ENCODE results near the gene KRT15. TPM values are rescaled to one million over a fixed set of nuclear protein-coding genes. Genes with fewer than 3 reads are reported as not detected.

The KRT15 gene
- total RNA-seq, 1 donor from 2014 or later: not detected

- H3K9me3 Mint-ChIP-seq: no peaks in the 10 kb centered on the region
- H3K27me3 Mint-ChIP-seq (ENCODE audit: insufficient read depth): peaks cover 3% of the 10 kb centered on the region
- intact Hi-C loops (cut with micrococcal nuclease): no loop called here
- no peaks in the 10 kb centered on the region for H3K4me1 Mint-ChIP-seq (ENCODE audit: low read depth)
- DNase-seq (ENCODE audit: low spot score): no peak
- no peak overlapping the region for H3K27ac Mint-ChIP-seq
- no peaks in the 10 kb centered on the region for H3K36me3 Mint-ChIP-seq (ENCODE audit: low read depth)
- no peak overlapping the region for H3K4me3 Mint-ChIP-seq
Observed at GRCh38 chr17:41504246-41504977, 14.3 kb downstream of the KRT15 start.

- Mint-ChIP-seq H3K36me3 (ENCODE audit: low read depth) (no peaks in the 10 kb centered on the region), H3K9me3 (no peaks in the 10 kb centered on the region), H3K4me1 (ENCODE audit: low read depth) (no peaks in the 10 kb centered on the region), H3K27ac (no peak overlapping the region), H3K27me3 (ENCODE audit: insufficient read depth) (peaks cover 3% of the 10 kb centered on the region), H3K4me3 (no peak overlapping the region)
- no peak for DNase-seq (ENCODE audit: low spot score)
- intact Hi-C loops (cut with micrococcal nuclease): no loop called here
Observed at GRCh38 chr17:41503202-41503601, 15.5 kb downstream of the KRT15 start.

GRCh38 chr17:41500131-41500911, 18.4 kb downstream of the KRT15 start:
- Mint-ChIP-seq H3K27ac (no peak overlapping the region), H3K36me3 (ENCODE audit: low read depth) (no peaks in the 10 kb centered on the region), H3K4me1 (ENCODE audit: low read depth) (no peaks in the 10 kb centered on the region), H3K9me3 (no peaks in the 10 kb centered on the region), H3K4me3 (no peak overlapping the region), H3K27me3 (ENCODE audit: insufficient read depth) (peaks cover 3% of the 10 kb centered on the region)
- intact Hi-C loops (cut with micrococcal nuclease): no loop called here
- DNase-seq (ENCODE audit: low spot score): no peak

- Mint-ChIP-seq H3K9me3 (no peaks in the 10 kb centered on the region), H3K4me1 (ENCODE audit: low read depth) (no peaks in the 10 kb centered on the region), H3K4me3 (no peak overlapping the region), H3K27ac (no peak overlapping the region), H3K36me3 (ENCODE audit: low read depth) (no peaks in the 10 kb centered on the region), H3K27me3 (ENCODE audit: insufficient read depth) (peaks cover 3% of the 10 kb centered on the region)
- DNase-seq (ENCODE audit: low spot score): no peak
- intact Hi-C loops (cut with micrococcal nuclease): no loop called here
Observed at GRCh38 chr17:41499714-41500113, 19.0 kb downstream of the KRT15 start.

GRCh38 chr17:41498276-41498675, 20.4 kb downstream of the KRT15 start:
- Mint-ChIP-seq H3K9me3 (no peaks in the 10 kb centered on the region), H3K36me3 (ENCODE audit: low read depth) (no peaks in the 10 kb centered on the region), H3K4me3 (no peak overlapping the region), H3K27ac (no peak overlapping the region), H3K4me1 (ENCODE audit: low read depth) (no peaks in the 10 kb centered on the region), H3K27me3 (ENCODE audit: insufficient read depth) (peaks cover 3% of the 10 kb centered on the region)
- intact Hi-C loops (cut with micrococcal nuclease): no loop called here
- no peak for DNase-seq (ENCODE audit: low spot score)

GRCh38 chr17:41496803-41497484, 21.7 kb downstream of the KRT15 start:
- Mint-ChIP-seq H3K9me3 (no peaks in the 10 kb centered on the region), H3K4me3 (no peak overlapping the region)

GRCh38 chr17:41494524-41494923, 24.2 kb downstream of the KRT15 start:
- H3K9me3 Mint-ChIP-seq: no peaks in the 10 kb centered on the region
- no peak for DNase-seq (ENCODE audit: low spot score)
- no peaks in the 10 kb centered on the region for H3K36me3 Mint-ChIP-seq (ENCODE audit: low read depth)
- peaks cover 3% of the 10 kb centered on the region for H3K27me3 Mint-ChIP-seq (ENCODE audit: insufficient read depth)
- intact Hi-C loops (cut with micrococcal nuclease): no loop called here
- H3K4me3 Mint-ChIP-seq: no peak overlapping the region
- H3K4me1 Mint-ChIP-seq (ENCODE audit: low read depth): no peaks in the 10 kb centered on the region
- H3K27ac Mint-ChIP-seq: no peak overlapping the region

More at GRCh38 chr17:41496803-41497484, 21.7 kb downstream of the KRT15 start:
- Mint-ChIP-seq H3K27me3 (ENCODE audit: insufficient read depth) (peaks cover 3% of the 10 kb centered on the region), H3K4me1 (ENCODE audit: low read depth) (no peaks in the 10 kb centered on the region), H3K27ac (no peak overlapping the region), H3K36me3 (ENCODE audit: low read depth) (no peaks in the 10 kb centered on the region)
- DNase-seq (ENCODE audit: low spot score): peak; percentile 62
- intact Hi-C loops (cut with micrococcal nuclease): loop anchor here (1.0 kb wide), 1 partner anchor 588 kb away; no protein-coding TSS in a partner anchor

- intact Hi-C loops (cut with micrococcal nuclease): no loop called here
- Mint-ChIP-seq H3K4me3 (no peak overlapping the region), H3K4me1 (ENCODE audit: low read depth) (no peaks in the 10 kb centered on the region), H3K27ac (no peak overlapping the region), H3K36me3 (ENCODE audit: low read depth) (no peaks in the 10 kb centered on the region), H3K27me3 (ENCODE audit: insufficient read depth) (peaks cover 3% of the 10 kb centered on the region), H3K9me3 (no peaks in the 10 kb centered on the region)
- DNase-seq (ENCODE audit: low spot score): no peak
Observed at GRCh38 chr17:41492771-41493170, 25.9 kb downstream of the KRT15 start.

- H3K4me3 Mint-ChIP-seq: no peak overlapping the region
- no peaks in the 10 kb centered on the region for H3K4me1 Mint-ChIP-seq (ENCODE audit: low read depth)
- H3K27me3 Mint-ChIP-seq (ENCODE audit: insufficient read depth): peaks cover 3% of the 10 kb centered on the region
- no peak overlapping the region for H3K27ac Mint-ChIP-seq
- DNase-seq (ENCODE audit: low spot score): no peak
- intact Hi-C loops (cut with micrococcal nuclease): no loop called here
- no peaks in the 10 kb centered on the region for H3K9me3 Mint-ChIP-seq
- H3K36me3 Mint-ChIP-seq (ENCODE audit: low read depth): no peaks in the 10 kb centered on the region
Observed at GRCh38 chr17:41492351-41492750, 26.3 kb downstream of the KRT15 start.

- intact Hi-C loops (cut with micrococcal nuclease): no loop called here
- Mint-ChIP-seq H3K4me3 (no peak overlapping the region), H3K27me3 (ENCODE audit: insufficient read depth) (peaks cover 3% of the 10 kb centered on the region), H3K4me1 (ENCODE audit: low read depth) (no peaks in the 10 kb centered on the region), H3K36me3 (ENCODE audit: low read depth) (no peaks in the 10 kb centered on the region), H3K9me3 (no peaks in the 10 kb centered on the region), H3K27ac (no peak overlapping the region)
- no peak for DNase-seq (ENCODE audit: low spot score)
Observed at GRCh38 chr17:41491476-41491875, 27.2 kb downstream of the KRT15 start.

GRCh38 chr17:41490000-41490990, 28.4 kb downstream of the KRT15 start:
- H3K4me1 Mint-ChIP-seq (ENCODE audit: low read depth): no peaks in the 10 kb centered on the region

GRCh38 chr17:41489531-41489930, 29.2 kb downstream of the KRT15 start, which contains the start of gene KRT36:
TSS of gene KRT36 (minus strand) at chr17:41489910. CDS start at chr17:41489864, 46 bp downstream.
- intact Hi-C loops (cut with micrococcal nuclease): loop anchor here (5.0 kb wide), 1 partner anchor 173 kb away; no protein-coding TSS in a partner anchor
- Mint-ChIP-seq H3K36me3 (ENCODE audit: low read depth) (no peaks in the 10 kb centered on the region), H3K4me3 (no peak within 1 kb of the TSS), H3K27me3 (ENCODE audit: insufficient read depth) (peaks cover 6% of the 10 kb centered on the region), H3K9me3 (no peaks in the 10 kb centered on the region), H3K4me1 (ENCODE audit: low read depth) (no peaks in the 10 kb centered on the region), H3K27ac (no peak within 1 kb of the TSS)
- DNase-seq (ENCODE audit: low spot score): no peak

More at GRCh38 chr17:41490000-41490990, 28.4 kb downstream of the KRT15 start:
- Mint-ChIP-seq H3K27me3 (ENCODE audit: insufficient read depth) (peaks cover 3% of the 10 kb centered on the region), H3K9me3 (no peaks in the 10 kb centered on the region), H3K36me3 (ENCODE audit: low read depth) (no peaks in the 10 kb centered on the region), H3K27ac (no peak overlapping the region), H3K4me3 (no peak overlapping the region)
- no peak for DNase-seq (ENCODE audit: low spot score)
- intact Hi-C loops (cut with micrococcal nuclease): loop anchor here (5.0 kb wide), 1 partner anchor 172 kb away; no protein-coding TSS in a partner anchor
